Measurements from ENCODE around the gene KLHL9. TPM values are rescaled to one million over a fixed set of nuclear protein-coding genes. Genes with fewer than 3 reads are reported as not detected.

Gene KLHL9
- total RNA-seq, 1 donor from 2014 or later: 12.0 TPM

- Histone ChIP-seq H3K27me3 (ENCODE audit: low read depth) (peaks cover 29% of the 10 kb centered on the region), H3K9me3 (replicated peaks) (no peaks in the 10 kb centered on the region), H3K27ac (replicated peaks) (no peak overlapping the region), H3K4me1 (no peaks in the 10 kb centered on the region), H3K4me3 (no peak overlapping the region), H3K36me3 (no peaks in the 10 kb centered on the region)
- TF ChIP-seq, protein P1, sequence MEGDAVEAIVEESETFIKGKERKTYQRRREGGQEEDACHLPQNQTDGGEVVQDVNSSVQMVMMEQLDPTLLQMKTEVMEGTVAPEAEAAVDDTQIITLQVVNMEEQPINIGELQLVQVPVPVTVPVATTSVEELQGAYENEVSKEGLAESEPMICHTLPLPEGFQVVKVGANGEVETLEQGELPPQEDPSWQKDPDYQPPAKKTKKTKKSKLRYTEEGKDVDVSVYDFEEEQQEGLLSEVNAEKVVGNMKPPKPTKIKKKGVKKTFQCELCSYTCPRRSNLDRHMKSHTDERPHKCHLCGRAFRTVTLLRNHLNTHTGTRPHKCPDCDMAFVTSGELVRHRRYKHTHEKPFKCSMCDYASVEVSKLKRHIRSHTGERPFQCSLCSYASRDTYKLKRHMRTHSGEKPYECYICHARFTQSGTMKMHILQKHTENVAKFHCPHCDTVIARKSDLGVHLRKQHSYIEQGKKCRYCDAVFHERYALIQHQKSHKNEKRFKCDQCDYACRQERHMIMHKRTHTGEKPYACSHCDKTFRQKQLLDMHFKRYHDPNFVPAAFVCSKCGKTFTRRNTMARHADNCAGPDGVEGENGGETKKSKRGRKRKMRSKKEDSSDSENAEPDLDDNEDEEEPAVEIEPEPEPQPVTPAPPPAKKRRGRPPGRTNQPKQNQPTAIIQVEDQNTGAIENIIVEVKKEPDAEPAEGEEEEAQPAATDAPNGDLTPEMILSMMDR (IDR thresholded peaks at IDR 0.05; ENCODE audit: borderline replicate concordance): no peak
- DNase-seq: no peak
- intact Hi-C loops (cut with micrococcal nuclease): no loop called here
Measured at GRCh38 chr9:21362287-21362686, 27.1 kb upstream of the KLHL9 start.

GRCh38 chr9:21357479-21358460 lies 22.6 kb upstream of the KLHL9 start:
- no peaks in the 10 kb centered on the region for H3K36me3 ChIP-seq
- no peak overlapping the region for H3K27ac ChIP-seq (replicated peaks)
- H3K4me1 ChIP-seq: no peaks in the 10 kb centered on the region
- no peak for DNase-seq
- peaks cover 15% of the 10 kb centered on the region for H3K27me3 ChIP-seq (ENCODE audit: low read depth)
- intact Hi-C loops (cut with micrococcal nuclease): no loop called here
- H3K9me3 ChIP-seq (replicated peaks): no peaks in the 10 kb centered on the region
- TF ChIP-seq, protein P1 (IDR thresholded peaks at IDR 0.05; ENCODE audit: borderline replicate concordance): no peak
- no peak overlapping the region for H3K4me3 ChIP-seq

- DNase-seq: no peak
- TF ChIP-seq, protein P1 (IDR thresholded peaks at IDR 0.05; ENCODE audit: borderline replicate concordance): no peak
- H3K4me3 ChIP-seq: no peak within 1 kb of the TSS
- intact Hi-C loops (cut with micrococcal nuclease): no loop called here
- peaks cover 3% of the 10 kb centered on the region for H3K9me3 ChIP-seq (replicated peaks)
- peaks cover 25% of the 10 kb centered on the region for H3K27me3 ChIP-seq (ENCODE audit: low read depth)
- H3K4me1 ChIP-seq: no peaks in the 10 kb centered on the region
- H3K27ac ChIP-seq (replicated peaks): no peak within 1 kb of the TSS
- no peaks in the 10 kb centered on the region for H3K36me3 ChIP-seq
Measured at GRCh38 chr9:21350787-21351186, 15.6 kb upstream of the KLHL9 start, which contains the start of gene IFNA6. IFNA6 (minus strand) TSS chr9:21350887; CDS start chr9:21350887, 0 bp downstream.

DNA sequence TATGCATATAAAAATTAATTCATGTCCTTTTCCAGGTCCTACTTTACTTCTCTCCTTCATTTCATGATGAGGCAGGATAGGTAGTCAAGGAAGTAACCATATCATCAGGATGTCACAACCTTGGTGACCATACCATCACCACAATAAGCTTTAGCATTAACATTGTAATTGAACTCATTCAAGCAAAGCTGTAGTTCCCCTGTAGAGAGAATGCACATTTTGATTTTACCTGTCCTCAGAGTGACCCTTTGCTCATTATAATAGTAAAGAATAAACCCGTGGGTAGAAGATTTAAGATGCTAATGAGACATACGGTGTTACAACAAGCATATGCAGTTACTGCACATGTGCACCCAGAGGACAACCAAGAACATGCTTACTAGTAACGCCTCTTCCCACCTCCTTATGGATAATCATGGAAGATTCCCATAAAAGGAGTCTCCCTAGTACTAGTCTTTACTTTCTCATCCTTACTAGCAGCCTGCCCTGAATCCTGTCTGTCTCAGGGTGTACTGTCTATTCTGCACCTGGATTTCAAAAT lies 13.3 kb upstream of the KLHL9 start:
- no peak for DNase-seq
- no peaks in the 10 kb centered on the region for H3K4me1 ChIP-seq
- intact Hi-C loops (cut with micrococcal nuclease): no loop called here
- H3K4me3 ChIP-seq: no peak overlapping the region
- TF ChIP-seq, protein P1 (IDR thresholded peaks at IDR 0.05; ENCODE audit: borderline replicate concordance): no peak
- H3K27ac ChIP-seq (replicated peaks): no peak overlapping the region
- peaks cover 30% of the 10 kb centered on the region for H3K27me3 ChIP-seq (ENCODE audit: low read depth)
- peaks cover 12% of the 10 kb centered on the region for H3K9me3 ChIP-seq (replicated peaks)
- no peaks in the 10 kb centered on the region for H3K36me3 ChIP-seq

GRCh38 chr9:21340735-21341134 lies 5.5 kb upstream of the KLHL9 start:
- no peak for DNase-seq
- H3K9me3 ChIP-seq (replicated peaks): peaks cover 8% of the 10 kb centered on the region
- intact Hi-C loops (cut with micrococcal nuclease): no loop called here
- peaks cover 18% of the 10 kb centered on the region for H3K27me3 ChIP-seq (ENCODE audit: low read depth)
- no peak overlapping the region for H3K4me3 ChIP-seq
- H3K36me3 ChIP-seq: no peaks in the 10 kb centered on the region
- H3K4me1 ChIP-seq: peaks cover 2% of the 10 kb centered on the region
- H3K27ac ChIP-seq (replicated peaks): no peak overlapping the region
- TF ChIP-seq, protein P1 (IDR thresholded peaks at IDR 0.05; ENCODE audit: borderline replicate concordance): no peak
